HG03565 (cell line): Measurements from ENCODE around the gene PTPRT.
"Not testable (repeated sequence)": the region's sequence is repeated elsewhere in the genome, so short reads cannot be mapped to it uniquely, and the experiment has no call there.

Experiments used
- ATAC-seq: cut with Tn5 transposase; IDR thresholded peaks from one replicate; pipeline ENCODE4 v1.9.1; 2021; ENCODE audit warnings: mild to moderate bottlenecking, moderate library complexity; ENCODE audit not compliant: unreplicated experiment

PTPRT gene

GRCh38 chr20:43187476-43188233 lies 2.1 kb downstream of the PTPRT start:
- no peak for ATAC-seq

GRCh38 chr20:43186312-43186711 lies 3.4 kb downstream of the PTPRT start:
- ATAC-seq: no peak

GRCh38 chr20:43185901-43186300 lies 3.8 kb downstream of the PTPRT start:
- ATAC-seq: no peak

GRCh38 chr20:43183536-43184070 lies 6.1 kb downstream of the PTPRT start:
- no peak for ATAC-seq

- no peak for ATAC-seq
Observed at GRCh38 chr20:43178080-43178479, 11.6 kb downstream of the PTPRT start.

- no peak for ATAC-seq
Observed at GRCh38 chr20:43176726-43177125, 13.0 kb downstream of the PTPRT start.

GRCh38 chr20:43171930-43172329 lies 17.8 kb downstream of the PTPRT start:
- ATAC-seq: no peak

GRCh38 chr20:43170771-43171170 lies 18.9 kb downstream of the PTPRT start:
- no peak for ATAC-seq

GRCh38 chr20:43167615-43168014 lies 22.1 kb downstream of the PTPRT start:
- no peak for ATAC-seq

GRCh38 chr20:43167021-43167420 lies 22.7 kb downstream of the PTPRT start:
- ATAC-seq: no peak

- no peak for ATAC-seq
Observed at GRCh38 chr20:43165611-43166010, 24.1 kb downstream of the PTPRT start.

- ATAC-seq: not testable (repeated sequence)
Observed at GRCh38 chr20:43164736-43165135, 25.0 kb downstream of the PTPRT start.

- ATAC-seq: no peak
Observed at GRCh38 chr20:43161716-43162115, 28.0 kb downstream of the PTPRT start.

GRCh38 chr20:43160941-43161340 lies 28.8 kb downstream of the PTPRT start:
- no peak for ATAC-seq

GRCh38 chr20:43159994-43160393 lies 29.7 kb downstream of the PTPRT start:
- no peak for ATAC-seq

- no peak for ATAC-seq
Observed at GRCh38 chr20:43155366-43156100, 34.2 kb downstream of the PTPRT start.

GRCh38 chr20:43151901-43152300 lies 37.8 kb downstream of the PTPRT start:
- ATAC-seq: no peak

- no peak for ATAC-seq
Observed at GRCh38 chr20:43151256-43151655, 38.5 kb downstream of the PTPRT start.

- ATAC-seq: no peak
Observed at GRCh38 chr20:43140726-43141125, 49.0 kb downstream of the PTPRT start.

GRCh38 chr20:43138061-43138770 lies 51.5 kb downstream of the PTPRT start:
- no peak for ATAC-seq

- ATAC-seq: no peak
Observed at GRCh38 chr20:43137160-43137559, 52.5 kb downstream of the PTPRT start.
